Measurements from ENCODE around the gene BMPER.

Gene BMPER

GRCh38 chr7:34066411-34066810 is 161.1 kb downstream of the BMPER start:
- no peak for DNase-seq

GRCh38 chr7:34067005-34067778 is 161.9 kb downstream of the BMPER start:
- no peak for DNase-seq

GRCh38 chr7:34069676-34070075 is 164.3 kb downstream of the BMPER start:
- no peak for DNase-seq

GRCh38 chr7:34070511-34071323 is 165.4 kb downstream of the BMPER start:
- DNase-seq: no peak

GRCh38 chr7:34073676-34074075 is 168.3 kb downstream of the BMPER start:
- no peak for DNase-seq

GRCh38 chr7:34074421-34074820 is 169.1 kb downstream of the BMPER start:
- no peak for DNase-seq

GRCh38 chr7:34075523-34076370 is 170.4 kb downstream of the BMPER start:
- no peak for DNase-seq

- no peak for DNase-seq
These were observed 171.8 kb downstream of the BMPER start for GRCh38 chr7:34077168-34077567.

- no peak for DNase-seq
These were observed 173.5 kb downstream of the BMPER start for GRCh38 chr7:34078864-34079263.

GRCh38 chr7:34080513-34080912 is 175.2 kb downstream of the BMPER start:
- DNase-seq: no peak

GRCh38 chr7:34081935-34082334 is 176.6 kb downstream of the BMPER start:
- no peak for DNase-seq

- no peak for DNase-seq
These were observed 178.1 kb downstream of the BMPER start for GRCh38 chr7:34083440-34083839.

GRCh38 chr7:34084651-34085050 is 179.3 kb downstream of the BMPER start:
- DNase-seq: no peak

GRCh38 chr7:34086064-34086463 is 180.7 kb downstream of the BMPER start:
- no peak for DNase-seq

GRCh38 chr7:34086981-34087380 is 181.6 kb downstream of the BMPER start:
- DNase-seq: no peak

GRCh38 chr7:34087892-34088891 is 182.9 kb downstream of the BMPER start:
- no peak for DNase-seq

GRCh38 chr7:34090816-34091215 is 185.5 kb downstream of the BMPER start:
- no peak for DNase-seq

GRCh38 chr7:34091321-34091917 is 186.1 kb downstream of the BMPER start:
- no peak for DNase-seq

- no peak for DNase-seq
These were observed 187.9 kb downstream of the BMPER start for GRCh38 chr7:34093276-34093675.

GRCh38 chr7:34096198-34096651 is 190.9 kb downstream of the BMPER start:
- DNase-seq: no peak

- DNase-seq: no peak
These were observed 191.4 kb downstream of the BMPER start for GRCh38 chr7:34096777-34097176.
